Measurements from ENCODE around the gene PKP3. TPM values are rescaled to one million over a fixed set of nuclear protein-coding genes. Genes with fewer than 3 reads are reported as not detected.

PKP3 gene
- total and polyA plus RNA-seq, 9 of the 15 experiments (the other 6 are each of a cell fraction or from before 2014, with no cell fraction given): 0.11 to 110 (median 30.7) TPM

GRCh38 chr11:352456-353031 lies 41.5 kb upstream of the PKP3 start (continued):
- TF ChIP-seq ZNF639 (CRISPR knock-in tag; conservative IDR thresholded peaks at IDR 0.05 in 1 of 2, IDR thresholded peaks at IDR 0.05 in 1 of 2) (peak in 1 of 2 experiments; percentile 84; a peak in 2 of 4 replicates), ZNF408 (CRISPR knock-in tag; IDR thresholded peaks at IDR 0.05; ENCODE audit: low read depth) (no peak), ZNF444 (CRISPR knock-in tag; IDR thresholded peaks at IDR 0.05) (peak; percentile 81; the same call in 1 of the 2 replicates), SRSF3 (IDR thresholded peaks at IDR 0.05; ENCODE audit: insufficient read depth, low read length) (no peak), ATF7 (IDR thresholded peaks at IDR 0.05) (no peak), BCL6 (CRISPR knock-in tag; IDR thresholded peaks at IDR 0.05) (peak; percentile 93), MCM2 (IDR thresholded peaks at IDR 0.05; ENCODE audit: low read depth) (no peak), ELK1 (CRISPR knock-in tag; IDR thresholded peaks at IDR 0.05) (no peak), ZNF785 (CRISPR knock-in tag; IDR thresholded peaks at IDR 0.05) (peak; percentile 88), ZNF165 (CRISPR knock-in tag; IDR thresholded peaks at IDR 0.05; ENCODE audit: borderline replicate concordance) (peak; percentile 96), ZZZ3 (IDR thresholded peaks at IDR 0.05) (no peak), BRD4 (IDR thresholded peaks at IDR 0.05) (no peak), CREBBP (IDR thresholded peaks at IDR 0.05; ENCODE audit: low read depth, low read length) (no peak), ZBTB11 (CRISPR knock-in tag; IDR thresholded peaks at IDR 0.05) (peak in 1 of 3 experiments; percentile 40; a peak in 1 of 6 replicates), RFX7 (CRISPR knock-in tag; IDR thresholded peaks at IDR 0.05) (no peak), RBM34 (IDR thresholded peaks at IDR 0.05; ENCODE audit: borderline replicate concordance, insufficient read depth, low read length) (no peak), ZNF518B (CRISPR knock-in tag; IDR thresholded peaks at IDR 0.05) (no peak)

All from K562 (cell line).